Transverse colon (tissue), 4 donors: ENCODE results near the gene ANKRD34A. TPM values are rescaled to one million over a fixed set of nuclear protein-coding genes. Genes with fewer than 3 reads are reported as not detected.

Experiments used
- DNase-seq: peaks from one replicate; pipeline ENCODE4 v3.0.0-alpha.2; 2019
- H3K27ac ChIP-seq, 4 donors: fragments of 200-600 bp; sonication (generic); 2 replicates each; pipeline ENCODE4 v1.5.1; 2016 to 2018; ENCODE audit warnings: inconsistent platforms in 4 of 4
- H3K27me3 ChIP-seq: fragments of 200-600 bp; sonication (generic); 2 replicates; pipeline ENCODE4 v1.5.1; 2017; ENCODE audit warnings: inconsistent platforms
- H3K36me3 ChIP-seq, 4 donors: fragments of 200-600 bp; sonication (generic); 2 replicates each; pipeline ENCODE4 v1.5.1; 2017 to 2019; ENCODE audit warnings: inconsistent platforms in 4 of 4
- H3K4me1 ChIP-seq, 4 donors: fragments of 200-600 bp; sonication (generic); 2 replicates each; pipeline ENCODE4 v1.5.1; 2017 to 2020; ENCODE audit warnings: inconsistent platforms in 4 of 4
- H3K4me3 ChIP-seq, 4 donors: fragments of 200-600 bp; sonication (generic); 1 replicate in 1 of 4; 2 replicates in 3 of 4; pipeline versions ENCODE4 v1.5.1 to v1.6.1; 2017 to 2019; ENCODE audit warnings: inconsistent platforms in 4 of 4
- H3K9me3 ChIP-seq, 2 donors: fragments of 200-600 bp; sonication (generic); 2 replicates each; pipeline ENCODE4 v1.5.1; 2017 to 2019; ENCODE audit warnings: inconsistent platforms in 2 of 2
- CTCF ChIP-seq, 5 experiments: fragments of 200-600 bp in 3 of 5; fragments of 450-650 bp in 2 of 5; sonication (generic) in 3 of 5; IDR thresholded peaks; 1 replicate in 2 of 5; 2 replicates in 3 of 5; pipeline ENCODE4 v1.5.1; 2016 to 2017; ENCODE audit warnings: antibody characterized with exemption in 5 of 5, inconsistent platforms in 3 of 5, mild to moderate bottlenecking in 2 of 5, moderate library complexity in 1 of 5
- EP300 ChIP-seq: sonication (generic); formaldehyde crosslinking; IDR thresholded peaks from one replicate; pipeline ENCODE4 v1.6.1; 2017; ENCODE audit warnings: antibody characterized with exemption, low read depth
- POLR2A ChIP-seq: fragments of 450-650 bp; IDR thresholded peaks from one replicate; pipeline ENCODE4 v1.6.1; 2016; ENCODE audit warnings: antibody characterized with exemption, mild to moderate bottlenecking, moderate library complexity
- POLR2AphosphoS5 ChIP-seq, 3 donors: sonication (generic); formaldehyde crosslinking; IDR thresholded peaks; one replicate each; pipeline ENCODE4 v1.6.1; 2016; ENCODE audit warnings: antibody characterized with exemption in 3 of 3
- WGBS, 2 donors: methylation state at CpG; one replicate each; pipeline ENCODE4 v1.1.5; 2018; ENCODE audit warnings: low coverage in 1 of 2; 5-methylcytosine and 5-hydroxymethylcytosine counted together
- in situ Hi-C, 4 donors: fragments of 200-750 bp; cut with MboI; loops; one replicate each; pipeline versions ENCODE4 v1.15.0 to v1.15.1; 2017; ENCODE audit warnings: low sequenced_read_pairs in 3 of 4, low pct_ligation_motif_present in 1 of 4, low pct_unique_long_range_greater_than_20kb in 1 of 4
- intact Hi-C: fragments of 100-400 bp; cut with DNase I; formaldehyde crosslinking; loops from one replicate; pipeline ENCODE4 v1.15.1; 2023; ENCODE audit warnings: low total_unique reads
- total RNA-seq, 4 donors: library from RNA; depleted of rRNA; stranded (reverse); fragments of >200 nt; gene quantifications; one replicate each; pipeline ENCODE4 v1.1.0, GENCODE V29; 2016

ANKRD34A gene
- total RNA-seq, 4 donors from 2014 or later, result 0.41 to 4.1 (median 0.64) TPM; not detected in 1

GRCh38 chr1:145979746-145980456, 15.5 kb upstream of the ANKRD34A start:
- peaks cover 63 to 76% (median 66%) of the 10 kb centered on the region in 4 donors for H3K4me1 ChIP-seq
- intact Hi-C loops (loop anchor here (2.0 kb wide), 1 partner anchor 19 kb away; no protein-coding TSS in a partner anchor), in situ Hi-C loops (loop anchor here in 3 of 4 donors (5.0 to 10.0 kb wide), 2 partner anchors 32 to 45 kb away; partner anchors contain the start of gene HJV (in 1 of the 3))
- H3K9me3 ChIP-seq, result no peaks in the 10 kb centered on the region
- no peaks in the 10 kb centered on the region for H3K36me3 ChIP-seq
- DNase-seq, result peak; percentile 44
- TF ChIP-seq POLR2A (peak; percentile 80), EP300 (no peak)
- H3K27me3 ChIP-seq, result no peaks in the 10 kb centered on the region
- H3K27ac ChIP-seq, result peak overlapping the region; percentile 97 to 99 (median 98)
- WGBS, 2 donors, result 29 to 42% methylated on average over 2 to 7 of the region's 7 CpGs
- H3K4me3 ChIP-seq, result peak overlapping the region in 2 of 4 donors; percentile 11

GRCh38 chr1:145978854-145979745, 14.7 kb upstream of the ANKRD34A start:
- 0 to 6% methylated on average over 3 to 9 of the region's 9 CpGs for WGBS, 2 donors
- intact Hi-C loops, result loop anchor here (2.0 kb wide), 1 partner anchor 20 kb away; no protein-coding TSS in a partner anchor
- Histone ChIP-seq H3K27me3 (no peaks in the 10 kb centered on the region), H3K27ac (peak overlapping the region; percentile 97 to 99 (median 98)), H3K4me1 (peaks cover 55 to 68% (median 59%) of the 10 kb centered on the region in 4 donors), H3K36me3 (no peaks in the 10 kb centered on the region), H3K9me3 (no peaks in the 10 kb centered on the region), H3K4me3 (peak overlapping the region in 3 of 4 donors; percentile 9 to 31 (median 12))
- TF ChIP-seq POLR2AphosphoS5 (IDR thresholded peaks at IDR 0.05), result peak; percentile 88 to 90 (median 90)
- TF ChIP-seq POLR2A, result no peak
- peak; percentile 76 for TF ChIP-seq EP300
- peak in 4 of 5 experiments; percentile 17 to 53 (median 30) for TF ChIP-seq CTCF (IDR thresholded peaks at IDR 0.05)
- peak; percentile 96 for DNase-seq
- in situ Hi-C loops, result loop anchor here in 3 of 4 donors (5.0 to 10.0 kb wide), 2 partner anchors 33 to 46 kb away; partner anchors contain the start of gene HJV (in 1 of the 3)

- H3K4me3 ChIP-seq, result peak overlapping the region in 1 of 4 donors; percentile 31
These were observed 14.1 kb upstream of the ANKRD34A start for GRCh38 chr1:145978471-145978853.

More at GRCh38 chr1:145978471-145978853, 14.1 kb upstream of the ANKRD34A start:
- Histone ChIP-seq H3K36me3 (no peaks in the 10 kb centered on the region), H3K27ac (peak overlapping the region; percentile 97 to 99 (median 98)), H3K4me1 (peaks cover 49 to 62% (median 53%) of the 10 kb centered on the region in 4 donors), H3K27me3 (no peaks in the 10 kb centered on the region), H3K9me3 (no peaks in the 10 kb centered on the region)
- in situ Hi-C loops, result loop anchor here in 3 of 4 donors (5.0 to 10.0 kb wide), 2 partner anchors 34 to 46 kb away; partner anchors contain the start of gene HJV (in 1 of the 3)
- no peak for DNase-seq
- intact Hi-C loops, result loop anchor here (2.0 kb wide), 1 partner anchor 20 kb away; no protein-coding TSS in a partner anchor
- TF ChIP-seq CTCF (IDR thresholded peaks at IDR 0.05) (no peak), EP300 (no peak), POLR2AphosphoS5 (IDR thresholded peaks at IDR 0.05) (no peak), POLR2A (no peak)
